NCI-H128 (cell line): ENCODE results near the gene OBP2A.
"Not testable (repeated sequence)": the region's sequence is repeated elsewhere in the genome, so short reads cannot be mapped to it uniquely, and the experiment has no call there.

Source experiments
- DNase-seq: peaks from one replicate; lab custom pipeline; 2025; ENCODE audit not compliant: unreplicated experiment; lab: John Stamatoyannopoulos, UW

Gene OBP2A

DNA sequence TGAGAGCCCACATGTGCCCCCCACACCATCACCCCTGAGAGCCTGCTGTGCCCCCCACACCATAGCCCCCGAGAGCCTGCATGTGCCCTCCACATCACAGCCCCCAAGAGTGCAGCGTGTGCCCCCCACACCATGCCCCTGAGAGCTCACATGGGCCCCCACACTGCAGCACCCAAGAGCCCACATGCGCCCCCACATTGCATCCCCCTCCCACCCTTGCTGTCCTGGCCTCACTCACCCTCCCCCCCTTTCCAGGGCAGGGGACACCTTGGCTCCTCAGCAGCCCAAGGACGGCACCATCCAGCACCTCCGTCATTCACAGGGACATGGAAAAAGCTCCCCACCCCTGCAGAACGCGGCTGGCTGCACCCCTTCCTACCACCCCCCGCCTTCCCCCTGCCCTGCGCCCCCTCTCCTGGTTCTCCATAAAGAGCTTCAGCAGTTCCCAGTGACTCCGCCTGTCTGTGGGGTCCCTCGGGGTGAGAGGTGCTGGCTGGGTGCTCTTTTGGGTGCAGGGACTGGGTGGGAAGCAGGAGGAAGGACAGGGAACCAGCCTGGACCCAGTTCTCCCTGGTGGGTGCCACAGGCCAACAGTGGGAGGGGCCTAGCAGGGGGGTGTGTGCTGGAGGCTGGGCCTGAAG lies 19.7 kb upstream of the OBP2A start:
- no peak for DNase-seq

DNA sequence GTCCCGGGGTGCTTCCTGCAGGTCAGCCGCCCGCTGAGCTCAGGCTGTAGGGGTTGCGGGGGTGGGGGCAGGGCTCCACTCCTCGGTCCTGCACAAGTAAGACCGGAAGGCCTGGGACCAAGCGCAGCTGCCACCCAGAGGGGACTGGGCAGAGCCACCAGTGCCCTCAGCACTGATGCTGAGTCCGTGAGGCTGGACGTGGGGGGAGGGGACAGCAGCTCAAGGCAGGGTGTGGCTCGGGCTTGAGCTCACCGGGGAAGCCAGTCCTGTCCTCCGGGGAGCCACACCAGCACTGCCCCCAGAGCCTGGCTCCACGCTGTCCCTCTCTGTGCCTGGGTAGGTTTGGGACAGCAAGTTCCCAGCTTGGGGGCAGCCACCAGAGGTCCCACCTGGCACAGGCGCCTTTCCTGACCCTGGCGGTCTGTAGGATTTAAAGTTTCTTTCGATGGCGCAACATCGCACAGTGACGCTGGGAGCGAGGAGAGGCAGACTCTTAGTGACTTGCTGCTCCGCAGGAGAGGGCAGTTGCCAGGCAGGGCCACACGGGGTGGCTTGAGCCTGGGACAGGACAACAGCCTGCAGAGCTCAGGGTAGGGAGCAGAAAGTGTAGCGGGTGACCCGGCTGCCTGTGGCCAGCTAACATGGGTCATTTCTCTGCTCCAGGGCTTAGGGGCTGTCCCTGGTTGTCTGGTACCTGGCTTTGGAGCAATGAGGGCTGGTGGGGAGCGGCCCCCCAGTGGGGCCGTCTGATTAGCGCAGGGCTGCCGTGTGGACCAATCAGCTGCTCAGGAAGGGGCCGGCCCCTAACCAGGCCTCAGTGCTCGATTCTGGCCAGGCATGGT lies 19.0 kb upstream of the OBP2A start:
- DNase-seq, result no peak

- DNase-seq, result not testable (repeated sequence)
Observed at GRCh38 chr9:135528842-135529435, 17.0 kb upstream of the OBP2A start.

- DNase-seq, result no peak
Observed at GRCh38 chr9:135530146-135530545, 15.8 kb upstream of the OBP2A start.

DNA sequence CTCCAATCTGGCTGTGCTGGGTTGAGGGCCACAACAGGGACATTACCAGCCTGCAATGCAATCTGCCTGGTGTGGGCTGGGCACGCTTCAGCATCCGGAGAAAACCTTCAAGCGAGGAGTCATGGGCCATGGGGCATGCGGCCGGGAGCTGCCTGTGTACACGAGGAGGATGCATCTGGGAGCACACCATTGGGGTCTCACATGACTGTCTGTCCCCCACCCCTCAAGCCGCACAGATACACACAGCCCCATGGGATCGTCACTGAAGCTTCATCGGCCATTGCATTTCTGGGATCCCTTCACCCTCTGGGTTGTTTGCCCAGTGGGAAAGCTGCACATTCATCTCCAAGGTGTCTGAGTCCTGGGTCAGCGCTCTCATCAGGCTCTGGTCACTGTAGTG lies 14.8 kb upstream of the OBP2A start:
- DNase-seq, result no peak

DNA sequence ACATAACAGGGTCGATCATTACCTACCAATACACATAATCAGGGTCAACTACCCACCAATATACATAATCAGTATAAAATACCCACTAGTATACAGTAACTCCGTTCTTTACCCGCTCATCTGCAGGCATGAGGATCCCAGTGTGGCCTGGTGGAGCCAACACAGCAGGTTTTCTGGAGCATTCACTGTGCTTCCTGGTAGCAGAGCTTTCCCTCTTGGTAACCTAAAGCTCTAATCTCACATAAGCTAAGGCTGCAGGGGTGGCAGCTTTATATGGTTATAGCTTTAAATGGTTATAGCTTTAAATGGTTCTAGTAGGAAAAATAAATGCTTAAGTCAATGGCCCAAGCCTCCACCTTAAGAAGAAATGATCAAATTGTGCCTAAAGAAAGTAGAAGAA lies 12.8 kb upstream of the OBP2A start:
- DNase-seq, result no peak

DNA sequence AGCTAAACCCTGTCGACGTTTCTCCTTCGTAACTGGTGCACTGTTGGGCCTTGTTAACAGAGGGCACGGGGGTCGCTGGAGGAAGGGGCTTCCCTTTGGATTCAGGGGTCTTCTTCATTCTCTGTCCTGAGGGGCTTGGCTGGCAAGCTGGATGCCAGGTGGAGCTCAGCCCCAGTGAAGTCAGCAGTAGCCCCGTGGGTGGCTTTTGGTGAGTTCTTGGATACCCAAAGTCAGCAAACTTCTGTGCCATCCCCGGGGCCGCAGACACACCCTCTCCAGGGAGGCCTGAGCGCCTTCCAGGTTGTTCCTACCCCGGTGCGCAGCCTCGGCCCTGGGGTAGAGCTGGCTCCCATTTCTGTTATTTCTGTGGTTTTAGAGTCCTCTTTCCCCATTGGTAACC lies 12.3 kb upstream of the OBP2A start:
- DNase-seq, result no peak

DNA sequence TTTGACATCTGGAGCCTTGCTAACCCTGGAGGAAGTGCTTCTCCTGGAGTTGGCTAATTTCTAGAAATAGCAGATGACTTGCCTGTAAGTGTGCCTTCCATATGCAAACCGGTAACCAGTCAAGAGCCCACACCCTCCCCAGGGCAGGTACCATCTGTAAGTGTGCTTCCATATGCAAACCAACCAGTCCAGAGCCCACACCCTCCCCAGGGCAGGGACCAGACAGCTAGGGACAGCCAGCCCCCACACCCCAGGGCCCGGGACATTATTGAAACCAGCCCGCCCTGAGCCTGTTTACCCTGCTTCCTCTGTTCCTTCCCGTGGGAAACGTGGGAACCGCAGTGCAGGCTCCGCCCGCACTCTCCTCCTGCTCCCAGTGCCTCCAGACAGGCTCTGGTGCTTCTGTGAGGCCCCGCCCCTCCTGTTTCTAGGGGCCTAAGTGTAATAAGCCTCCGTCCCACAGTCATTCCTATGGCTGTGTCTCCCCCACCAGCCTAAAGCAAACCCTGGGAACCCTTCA lies 11.7 kb upstream of the OBP2A start:
- not testable (repeated sequence) for DNase-seq

DNA sequence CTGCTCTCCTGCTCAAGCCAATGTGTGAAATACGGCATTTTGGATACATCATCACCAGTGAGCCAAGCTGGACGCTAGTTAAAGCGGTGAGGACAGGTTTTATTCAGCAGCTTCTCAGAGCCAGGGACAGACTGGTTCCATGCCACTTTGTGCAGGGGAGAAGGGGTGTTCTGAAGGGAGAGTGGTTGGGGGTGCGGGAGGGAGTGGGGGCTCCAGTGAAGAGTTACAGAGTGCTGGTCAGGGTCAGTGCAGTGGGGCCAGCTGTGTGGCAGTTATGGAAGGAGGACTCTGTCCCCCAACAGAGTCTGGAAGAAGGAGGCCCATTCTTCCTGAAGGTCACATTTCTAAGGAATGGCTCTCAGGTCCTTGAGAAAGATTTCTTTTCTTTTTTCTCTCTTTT lies 11.1 kb upstream of the OBP2A start:
- not testable (repeated sequence) for DNase-seq

GRCh38 chr9:135535631-135536030 lies 10.3 kb upstream of the OBP2A start:
- not testable (repeated sequence) for DNase-seq

GRCh38 chr9:135536216-135536615 lies 9.7 kb upstream of the OBP2A start:
- DNase-seq, result no peak

- not testable (repeated sequence) for DNase-seq
Observed at GRCh38 chr9:135543262-135543894, 2.5 kb upstream of the OBP2A start.

DNA sequence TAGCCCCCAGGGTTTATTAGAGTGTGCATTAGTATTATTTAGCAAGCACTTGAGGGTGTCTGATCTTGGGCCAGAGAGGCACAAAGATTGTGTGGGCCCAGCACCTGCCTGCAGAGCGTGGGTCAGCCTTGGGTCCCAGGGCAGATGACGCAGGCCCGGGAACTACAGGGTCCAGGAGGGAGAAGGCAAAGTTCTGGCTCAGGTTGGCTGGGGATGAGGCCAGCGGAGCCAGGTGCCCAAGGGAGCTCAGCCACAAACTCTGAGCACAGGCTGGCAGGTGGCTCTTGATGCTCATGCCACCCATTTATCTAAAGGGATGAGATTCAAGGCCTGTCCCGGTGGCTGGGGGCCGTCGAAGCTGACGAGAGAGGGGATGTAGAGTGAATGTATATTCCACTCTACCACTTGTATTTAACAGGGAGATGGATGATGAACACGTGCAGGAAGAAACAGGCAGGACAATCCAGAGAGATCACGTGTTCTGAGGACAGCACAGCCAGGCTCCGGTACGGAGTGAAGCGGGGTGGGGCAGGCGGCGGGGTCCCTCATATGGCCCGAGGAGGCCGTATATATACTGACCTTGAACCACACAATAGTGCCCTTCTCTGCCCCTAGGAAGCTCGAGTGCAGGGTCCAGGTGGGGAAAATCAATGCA lies 818 bp upstream of the OBP2A start:
- DNase-seq, result no peak

GRCh38 chr9:135546792-135547617 lies 1.1 kb downstream of the OBP2A start:
- DNase-seq, result not testable (repeated sequence)

DNA sequence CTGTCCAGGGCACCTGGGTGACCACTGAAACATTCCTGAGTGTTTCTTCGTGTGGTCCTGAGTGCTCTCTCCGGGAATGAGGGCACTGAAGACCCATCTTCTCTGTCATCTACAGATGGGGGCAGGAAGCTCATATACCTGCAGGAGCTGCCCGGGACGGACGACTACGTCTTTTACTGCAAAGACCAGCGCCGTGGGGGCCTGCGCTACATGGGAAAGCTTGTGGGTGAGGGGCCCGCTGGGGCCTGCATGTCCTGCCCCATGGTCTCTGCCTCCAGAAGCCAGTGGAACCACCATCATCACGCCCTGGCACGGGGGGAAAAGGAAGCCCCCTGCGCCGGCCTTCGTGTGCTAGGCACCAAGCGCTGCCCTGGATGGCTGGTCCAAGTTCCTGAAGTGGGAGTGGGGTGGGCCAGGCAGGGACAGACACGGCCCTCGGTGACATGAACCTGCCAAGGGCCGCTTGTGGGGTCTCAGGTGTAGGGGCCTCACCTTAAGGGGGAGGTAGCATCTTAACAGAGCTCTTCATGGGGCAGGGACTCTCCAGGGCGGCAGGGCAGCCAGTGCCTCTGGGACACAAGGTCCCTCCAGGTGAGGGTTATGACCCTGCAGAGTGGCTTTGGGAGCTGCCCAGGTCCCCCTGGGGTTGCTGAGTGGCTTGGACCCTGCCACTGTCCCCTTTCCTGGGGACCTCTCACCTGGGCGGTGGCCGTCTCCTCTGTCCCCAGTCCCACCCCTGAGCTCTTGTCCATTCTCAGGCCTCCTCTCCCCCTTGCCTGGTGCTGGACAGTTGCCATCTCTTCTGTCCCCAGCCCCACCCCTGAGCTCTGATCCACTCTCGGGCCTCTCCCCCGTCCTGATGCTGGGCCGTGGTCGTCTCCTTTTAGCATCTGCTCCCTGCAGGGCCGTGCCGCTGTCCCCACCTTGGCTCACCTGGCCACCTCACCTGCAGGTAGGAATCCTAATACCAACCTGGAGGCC lies 2.1 kb downstream of the OBP2A start:
- DNase-seq, result no peak

GRCh38 chr9:135549478-135550343 lies 3.8 kb downstream of the OBP2A start:
- not testable (repeated sequence) for DNase-seq

- DNase-seq, result no peak
Observed at GRCh38 chr9:135550344-135550918, 4.5 kb downstream of the OBP2A start.

DNA sequence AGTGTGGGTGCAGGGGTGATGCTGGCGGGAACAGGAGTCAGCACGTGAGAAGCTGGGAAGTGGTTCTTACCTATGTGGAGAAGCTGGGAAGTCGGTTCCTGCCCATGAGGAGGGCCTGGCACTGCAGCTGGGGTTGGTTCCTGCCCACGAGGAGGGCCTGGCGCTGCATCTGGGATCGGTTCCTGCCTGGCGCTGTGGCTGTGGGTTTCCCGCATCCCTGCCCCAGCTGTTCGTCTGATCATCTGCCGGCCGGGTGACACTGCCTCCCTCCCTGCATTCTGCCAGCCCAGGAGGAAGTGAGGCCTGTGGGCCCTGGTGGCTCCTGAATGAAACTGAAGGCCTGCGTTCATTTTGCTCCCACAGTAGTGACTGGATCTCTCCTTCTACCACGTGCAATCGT lies 5.1 kb downstream of the OBP2A start:
- no peak for DNase-seq
